ENCODE data around the gene MOB3B.
A peak's percentile ranks its signal among the peaks of the same experiment; 100 is the strongest.

Gene MOB3B

DNA sequence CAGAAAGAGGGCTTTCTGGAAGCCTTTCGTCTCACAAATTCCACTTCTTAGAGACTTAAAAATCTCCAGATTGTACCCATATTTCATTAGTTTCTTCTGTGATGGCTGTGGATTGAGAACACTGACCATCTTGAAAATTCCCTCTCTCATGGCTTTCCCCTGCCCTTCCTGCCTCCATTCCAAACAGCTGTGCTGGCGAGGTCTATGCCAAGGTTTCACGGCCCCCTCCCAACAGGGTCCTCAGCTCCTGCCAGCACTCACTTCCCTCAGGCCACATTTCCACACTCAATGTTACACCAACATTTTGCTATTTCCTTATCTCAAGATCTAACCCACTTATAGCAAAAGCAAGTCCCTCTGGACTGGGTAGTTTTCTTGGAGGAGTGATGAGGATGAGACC, 192.4 kb downstream of the MOB3B start:
- no peak for DNase-seq (ENCODE audit: low read depth)

DNA sequence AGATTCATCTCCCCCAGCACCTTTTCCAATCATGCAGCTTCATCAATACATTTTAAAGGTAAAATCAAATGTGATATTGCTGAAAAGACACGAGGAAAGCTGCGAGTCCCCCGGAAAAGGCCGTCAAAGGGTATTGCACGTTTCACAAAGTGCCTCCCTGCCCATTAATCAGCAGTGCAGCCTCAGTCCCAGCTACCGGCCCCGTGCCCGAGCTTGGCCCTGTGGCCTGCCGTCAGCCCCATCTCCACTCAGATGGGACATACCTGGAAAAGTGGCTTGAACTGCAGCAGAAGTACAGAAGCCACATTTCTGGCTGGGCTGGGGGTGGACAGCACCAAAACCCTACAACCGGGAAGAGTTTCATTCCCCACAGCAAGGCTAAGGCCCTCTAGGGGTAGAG, 192.8 kb downstream of the MOB3B start:
- no peak for DNase-seq (ENCODE audit: low read depth)

DNA sequence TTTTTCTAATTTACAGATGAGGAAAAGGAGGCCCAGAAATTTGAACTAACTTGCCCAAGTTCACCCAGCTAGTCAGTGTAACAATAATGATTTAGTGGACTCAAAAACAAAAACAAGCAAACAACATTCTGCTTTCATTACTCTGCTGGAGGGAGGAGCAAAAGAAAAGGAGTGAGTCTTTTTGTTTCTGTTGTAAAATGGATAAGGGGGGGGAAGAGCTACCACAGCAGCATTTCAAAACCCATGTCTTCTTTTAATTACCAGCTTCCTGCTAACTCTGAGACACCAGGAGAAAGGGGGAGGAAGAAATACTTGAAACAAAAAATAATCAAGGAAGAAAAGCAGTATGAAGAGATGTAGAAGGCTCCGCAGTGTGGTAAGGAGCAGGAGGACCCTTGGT, 193.5 kb downstream of the MOB3B start:
- no peak for DNase-seq (ENCODE audit: low read depth)

DNA sequence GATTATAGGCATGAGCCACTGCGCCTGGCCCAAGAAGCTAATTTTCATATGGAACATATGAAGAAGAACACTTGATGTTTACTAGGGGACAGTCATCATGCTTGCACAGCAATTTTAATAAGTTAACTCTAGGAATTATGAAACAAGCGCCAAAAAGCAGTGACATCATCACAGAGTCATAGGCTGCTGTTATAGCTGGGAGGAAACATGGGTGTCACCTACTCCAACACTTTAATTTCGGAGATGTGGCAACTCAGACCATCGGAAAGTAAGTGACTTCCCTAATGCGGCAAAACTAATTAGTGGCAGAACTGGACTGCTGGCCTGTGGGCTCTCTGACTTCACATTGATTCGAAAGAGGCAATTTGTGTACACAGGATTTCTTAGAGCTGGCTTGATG, 194.5 kb downstream of the MOB3B start:
- no peak for DNase-seq (ENCODE audit: low read depth)

DNA sequence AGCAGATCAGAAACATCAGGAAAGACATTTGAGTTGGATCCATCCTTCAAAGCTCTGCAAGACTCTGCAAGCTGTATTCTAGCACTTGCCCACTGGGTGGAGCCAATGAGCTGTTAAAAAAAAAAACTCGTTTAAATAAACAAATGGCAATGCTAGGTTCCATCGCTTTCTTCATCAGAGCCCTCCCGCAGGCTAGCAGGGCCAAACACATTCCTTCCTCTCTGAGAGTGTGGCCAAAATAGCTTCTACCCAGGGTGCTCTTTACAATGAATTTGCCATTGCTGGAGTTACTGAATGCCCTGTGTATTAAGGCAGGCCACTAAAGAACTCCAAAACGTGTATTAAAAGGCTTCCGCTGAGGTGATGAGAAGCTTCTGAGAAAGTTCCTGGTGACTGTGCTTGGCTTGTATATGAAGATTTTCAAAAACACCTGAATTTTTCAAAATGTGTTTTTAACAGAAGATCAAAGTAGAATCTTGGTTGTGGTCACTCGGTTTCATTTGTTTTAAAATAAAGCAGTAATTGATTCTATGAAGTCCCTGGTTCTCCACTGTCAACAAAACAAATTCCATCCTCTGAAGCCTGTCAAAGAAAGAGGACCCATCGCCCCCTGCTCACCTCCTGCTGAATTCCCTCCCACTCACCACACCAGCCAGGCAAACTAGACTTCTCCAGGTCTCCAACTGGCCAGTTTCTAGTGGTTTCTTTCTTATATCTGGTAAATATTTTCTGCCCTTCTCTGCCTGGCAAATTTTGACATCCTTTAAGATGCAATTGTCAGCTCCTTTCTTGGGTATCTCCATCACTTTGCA, 196.2 kb downstream of the MOB3B start:
- DNase-seq (ENCODE audit: low read depth): peak; percentile 67

DNA sequence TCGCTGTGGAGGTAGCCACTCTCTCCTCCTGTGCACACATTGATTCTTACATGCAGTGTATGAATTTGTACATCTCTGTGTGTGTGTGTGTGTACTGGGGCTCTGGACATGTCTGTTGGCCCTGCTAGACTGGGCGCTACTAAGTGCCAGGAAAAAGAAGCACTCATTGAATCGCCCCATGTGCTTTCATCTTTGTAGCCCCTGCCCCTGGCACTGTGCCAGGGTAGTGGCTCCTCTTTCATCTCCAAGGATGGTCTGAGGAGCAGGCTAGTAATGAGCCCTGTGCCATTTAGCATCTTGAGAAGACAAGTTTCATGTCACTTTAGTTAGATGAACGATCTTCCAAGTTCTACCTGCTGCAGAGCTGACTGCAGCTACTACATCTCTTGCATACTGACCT, 198.2 kb downstream of the MOB3B start:
- no peak for DNase-seq (ENCODE audit: low read depth)

DNA sequence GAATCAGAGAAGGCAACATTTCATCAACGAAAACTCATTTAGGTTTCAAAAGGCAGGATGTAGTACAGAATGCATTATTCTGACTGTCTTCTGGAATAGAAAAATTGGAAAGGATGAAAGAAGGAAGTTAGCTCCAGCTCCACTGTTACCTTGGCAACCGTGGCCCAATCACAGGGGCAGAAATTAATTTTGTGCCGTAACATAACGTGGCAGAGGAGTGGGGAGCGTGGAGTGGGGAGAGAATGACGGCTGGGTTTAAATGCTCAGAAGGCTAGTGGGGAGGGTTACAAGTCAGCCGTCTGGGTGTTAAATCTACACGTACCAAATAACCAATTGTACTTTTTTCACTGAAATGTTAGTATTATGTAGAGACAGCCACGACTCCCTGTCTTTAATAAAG, 200.3 kb downstream of the MOB3B start:
- DNase-seq (ENCODE audit: low read depth): no peak

DNA sequence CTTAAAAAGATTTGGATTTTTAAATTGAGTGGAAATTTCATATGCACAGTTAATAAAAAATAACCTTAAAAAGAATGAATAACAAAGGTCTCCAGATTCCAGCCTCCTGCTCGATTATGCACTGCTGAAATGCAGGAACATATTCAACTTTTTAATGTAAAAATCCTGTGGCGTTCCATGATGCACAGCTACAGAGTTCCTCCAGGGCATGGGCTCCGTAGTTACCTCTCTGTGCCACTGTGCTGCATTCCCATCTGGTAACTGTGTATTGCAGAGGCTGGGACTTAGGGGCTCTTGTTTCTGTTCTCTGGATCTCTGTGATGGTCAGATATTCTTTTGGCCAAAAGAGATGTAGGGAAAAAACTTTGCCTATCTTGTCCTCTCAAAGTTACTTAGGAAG, 201.1 kb downstream of the MOB3B start:
- DNase-seq (ENCODE audit: low read depth): no peak

DNA sequence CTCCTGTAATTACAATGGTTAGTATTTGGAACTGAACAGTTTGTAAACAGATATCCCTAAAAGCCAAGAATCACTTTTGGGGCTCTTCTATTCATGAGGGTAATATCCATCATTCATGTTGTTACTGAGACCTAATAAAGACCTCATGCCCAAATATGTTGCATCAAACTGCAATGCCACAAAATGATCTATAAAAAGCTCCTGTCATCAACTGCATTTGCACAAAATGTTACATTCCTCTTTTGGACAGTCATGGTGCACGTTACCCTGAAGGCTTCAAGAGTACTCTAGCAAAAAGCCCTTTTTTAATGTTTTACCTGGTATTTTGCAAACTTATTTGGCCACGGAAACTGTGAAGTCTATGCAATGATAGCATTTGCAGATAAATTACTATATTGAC, 218.4 kb downstream of the MOB3B start:
- DNase-seq (ENCODE audit: low read depth): no peak

DNA sequence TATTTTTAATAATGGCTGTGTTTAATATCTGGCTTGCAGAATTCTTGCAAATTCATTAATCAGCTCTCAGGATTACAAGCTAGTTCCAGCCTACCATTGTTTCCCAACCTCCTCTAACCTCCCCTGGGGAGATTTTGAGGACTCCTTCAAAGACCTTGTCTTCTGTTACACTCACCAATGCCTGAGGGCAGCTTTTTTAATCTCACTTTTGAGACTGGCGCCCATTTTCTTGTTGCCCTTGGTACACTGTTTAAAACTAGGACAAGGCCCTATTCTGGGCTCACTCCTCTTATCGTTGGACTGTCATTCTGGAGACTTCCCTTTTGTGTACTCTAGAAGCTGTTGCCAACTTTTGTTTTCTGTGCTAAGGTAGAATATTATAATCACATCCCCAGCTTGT, 219.0 kb downstream of the MOB3B start:
- DNase-seq (ENCODE audit: low read depth): no peak

DNA sequence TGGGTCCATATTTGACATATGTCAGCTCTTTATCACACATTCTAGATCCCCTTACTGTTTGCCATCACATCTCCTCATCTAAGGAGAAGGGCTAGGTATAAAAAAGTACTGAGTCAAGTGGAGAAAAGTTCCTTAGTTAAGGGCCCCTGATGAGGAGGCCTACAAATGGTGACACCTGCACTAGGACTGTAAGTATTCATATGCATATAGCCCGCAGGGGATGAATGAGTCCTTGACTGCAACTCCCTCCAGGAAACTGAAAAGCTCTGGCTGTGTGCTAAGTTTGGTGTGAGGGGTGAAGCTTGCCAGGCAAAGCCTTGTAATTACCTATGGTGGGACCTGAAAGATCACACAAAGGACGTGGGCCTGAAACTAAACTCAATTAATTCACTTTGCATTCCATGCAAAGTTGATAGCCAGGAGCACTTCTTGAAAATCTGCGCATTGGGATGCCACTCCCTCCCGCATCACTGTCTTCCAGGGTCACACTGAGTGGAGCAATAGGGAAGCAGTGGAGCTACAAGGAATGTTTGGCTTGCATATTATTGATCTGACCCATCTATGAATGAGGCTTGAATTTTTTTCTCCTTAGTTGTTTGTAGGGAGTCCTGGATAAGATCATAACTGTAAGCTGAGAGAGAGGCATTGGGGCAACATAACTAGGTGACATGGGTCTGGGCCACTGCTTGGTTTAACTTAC, 220.8 kb downstream of the MOB3B start:
- no peak for DNase-seq (ENCODE audit: low read depth)

DNA sequence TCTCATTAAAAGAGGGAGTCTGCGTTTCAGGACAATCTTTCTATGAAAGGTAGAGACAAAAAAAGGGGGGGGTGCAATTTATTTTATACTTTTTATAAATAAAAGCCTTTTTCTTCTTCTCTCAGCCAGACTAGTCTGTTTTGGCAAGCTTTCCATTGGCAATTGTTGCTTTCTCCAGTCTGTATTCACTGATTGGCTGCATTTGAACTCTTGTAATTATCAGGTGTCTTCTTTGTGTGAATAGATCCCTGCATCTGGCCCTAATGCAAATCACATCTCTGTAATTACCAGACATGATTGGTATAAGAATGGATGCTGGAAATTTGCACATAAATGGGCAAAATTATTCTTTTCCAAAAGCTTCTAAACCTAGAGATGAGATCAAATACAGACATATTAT, 225.1 kb downstream of the MOB3B start:
- DNase-seq (ENCODE audit: low read depth): no peak

DNA sequence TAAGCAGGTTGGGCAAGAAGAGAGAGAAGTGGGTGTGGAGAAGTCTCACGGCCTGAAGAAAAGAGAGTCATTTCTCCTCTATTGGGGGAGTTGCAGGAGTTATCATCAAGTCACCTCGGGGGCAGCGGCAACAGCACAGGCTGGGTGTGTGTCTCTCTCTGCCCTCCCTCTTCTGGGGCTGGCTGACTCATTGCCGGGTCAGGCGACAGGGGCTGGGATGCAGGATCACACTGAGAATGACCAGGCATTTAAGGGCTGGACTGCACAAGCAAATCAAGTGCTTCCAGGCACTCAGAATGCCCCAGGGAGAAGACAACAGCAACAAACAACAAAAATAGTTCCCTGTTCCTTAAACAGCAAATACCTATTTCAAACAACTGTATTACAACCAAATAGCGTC, 226.4 kb downstream of the MOB3B start:
- DNase-seq (ENCODE audit: low read depth): peak; percentile 30

DNA sequence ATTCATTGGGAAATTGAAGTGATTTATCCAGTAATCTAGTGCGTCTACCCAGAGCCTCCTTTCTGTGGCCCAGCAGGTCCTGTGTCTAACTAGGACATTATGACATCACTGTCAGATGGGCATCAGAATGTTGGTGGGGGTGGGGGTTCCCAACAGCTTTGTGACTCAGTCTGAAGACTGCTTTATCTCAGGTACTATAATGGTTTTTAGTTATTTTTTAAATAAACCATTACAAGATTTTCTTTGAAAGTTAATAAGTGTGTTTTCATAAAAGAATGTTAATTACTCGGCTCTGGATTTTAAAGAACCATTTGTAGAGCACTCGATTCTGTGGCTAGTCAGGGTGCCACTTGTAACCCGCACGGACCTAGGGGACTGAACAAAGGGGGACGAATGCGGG, 232.6 kb downstream of the MOB3B start, which contains the start of gene EQTN:
Gene EQTN, minus strand, starts transcription at position 101 of the 400 bp plus-strand sequence. Its CDS starts 95 bp downstream, at position 6.
- DNase-seq (ENCODE audit: low read depth): no peak

DNA sequence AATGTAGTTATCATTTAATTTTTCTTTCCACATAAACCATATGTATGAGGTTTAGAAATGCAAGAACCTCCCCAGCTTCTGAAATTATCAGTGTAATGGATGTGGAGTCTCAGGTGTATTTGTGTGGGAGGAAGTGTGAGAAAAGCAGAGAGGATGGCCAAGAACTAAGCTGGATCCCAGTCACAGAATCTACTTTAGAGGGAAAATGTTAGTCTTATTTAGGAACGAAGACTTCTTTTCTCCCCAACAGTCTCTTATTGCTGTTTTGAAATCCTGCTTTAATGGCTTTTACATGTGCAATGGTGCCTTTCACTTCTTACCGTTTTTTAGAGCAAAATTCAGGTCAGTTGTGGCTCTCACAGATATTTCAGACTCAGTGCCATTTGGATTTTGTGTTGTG, 235.6 kb downstream of the MOB3B start:
- no peak for DNase-seq (ENCODE audit: low read depth)

DNA sequence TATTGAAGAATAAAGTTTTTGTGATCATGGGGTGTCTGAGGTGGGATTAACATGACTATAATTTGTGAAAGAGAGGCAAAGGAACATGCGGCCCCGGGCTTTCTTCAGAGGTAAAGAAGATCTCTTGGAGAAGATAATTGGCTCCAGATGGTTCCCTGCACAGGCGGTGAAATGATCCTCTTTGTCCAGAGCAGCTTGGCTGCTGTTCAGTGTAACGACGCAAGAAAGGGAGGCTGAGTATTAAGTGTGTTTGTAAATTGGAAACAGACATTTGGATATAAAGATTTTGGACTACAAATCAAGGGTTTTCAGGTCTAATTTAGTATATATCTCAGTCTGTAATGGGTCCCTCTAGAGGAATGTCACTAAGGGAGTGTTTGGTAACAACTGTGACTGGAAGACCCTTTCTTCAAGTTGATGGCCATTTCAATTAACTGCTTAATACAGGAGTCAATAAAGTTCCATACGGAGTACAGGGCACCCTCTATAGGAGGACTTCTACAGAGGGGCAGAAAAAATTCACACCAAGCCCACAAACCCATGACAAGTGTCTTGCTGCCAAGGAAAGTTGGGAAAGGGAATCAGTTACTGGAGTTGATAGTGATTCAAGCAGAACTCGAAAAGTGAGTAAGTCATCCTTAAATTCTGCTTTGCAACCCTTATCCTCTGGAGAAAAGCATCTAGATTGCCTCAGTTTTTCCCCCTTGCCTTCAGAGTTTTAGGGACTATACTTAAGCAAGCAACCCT, 236.8 kb downstream of the MOB3B start:
- DNase-seq (ENCODE audit: low read depth): no peak

DNA sequence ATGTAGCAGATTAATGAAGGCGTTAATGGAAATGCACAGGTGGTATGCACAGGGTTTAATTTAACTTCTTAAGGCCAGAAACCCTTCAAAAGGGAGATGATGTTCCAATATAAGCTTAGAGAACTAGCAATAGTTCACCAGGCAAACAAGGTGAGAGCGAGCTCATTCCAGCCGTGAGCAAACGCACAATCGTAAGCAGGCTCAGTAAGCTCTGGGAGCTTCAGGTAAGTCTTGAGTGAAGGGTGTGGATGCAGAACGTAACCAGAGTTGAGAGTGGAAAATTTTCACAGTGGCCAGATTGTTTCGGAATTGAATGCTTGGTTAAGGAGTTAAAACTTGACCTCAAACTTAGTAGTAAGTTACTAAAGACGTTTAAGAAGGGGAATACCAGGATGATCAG, 238.3 kb downstream of the MOB3B start:
- DNase-seq (ENCODE audit: low read depth): no peak

DNA sequence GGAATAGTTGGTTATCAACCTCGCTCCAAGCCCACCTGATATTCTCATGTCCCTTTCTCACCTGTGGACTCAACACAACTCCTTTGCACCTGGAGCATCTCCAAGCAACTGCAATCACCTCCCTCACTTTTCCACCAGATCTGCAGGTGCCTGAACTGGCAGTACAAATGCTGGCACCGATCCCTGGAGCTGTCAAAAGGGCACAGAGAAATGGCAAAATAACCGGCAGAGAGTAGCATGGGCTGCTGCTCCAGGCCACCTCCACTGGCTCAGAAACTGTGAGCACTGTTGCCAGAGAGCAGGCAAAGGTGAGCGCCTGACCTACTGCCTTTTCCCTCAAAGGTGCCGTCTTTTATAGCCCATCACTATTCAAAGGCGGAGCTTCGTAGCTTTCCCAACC, 247.3 kb downstream of the MOB3B start:
- no peak for DNase-seq (ENCODE audit: low read depth)

DNA sequence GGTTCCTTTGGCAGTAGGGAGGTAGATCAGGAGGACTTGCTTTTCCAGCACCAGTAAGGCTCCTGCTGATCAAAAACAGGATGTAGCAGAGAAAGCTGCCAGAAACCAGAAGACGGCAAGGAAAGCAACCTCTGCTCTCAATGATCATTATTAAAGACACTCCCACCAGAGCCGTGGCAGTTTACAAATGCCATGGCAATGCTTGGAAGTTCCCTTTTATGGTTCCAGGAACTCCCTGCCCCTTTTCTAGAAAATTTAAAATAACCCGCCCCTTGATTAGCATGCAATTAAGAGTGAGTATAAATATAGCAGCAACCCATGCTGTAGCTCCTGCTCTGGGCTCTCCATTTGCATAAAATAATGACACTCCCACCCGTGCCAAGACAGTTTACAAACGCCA, 248.8 kb downstream of the MOB3B start:
- DNase-seq (ENCODE audit: low read depth): no peak

DNA sequence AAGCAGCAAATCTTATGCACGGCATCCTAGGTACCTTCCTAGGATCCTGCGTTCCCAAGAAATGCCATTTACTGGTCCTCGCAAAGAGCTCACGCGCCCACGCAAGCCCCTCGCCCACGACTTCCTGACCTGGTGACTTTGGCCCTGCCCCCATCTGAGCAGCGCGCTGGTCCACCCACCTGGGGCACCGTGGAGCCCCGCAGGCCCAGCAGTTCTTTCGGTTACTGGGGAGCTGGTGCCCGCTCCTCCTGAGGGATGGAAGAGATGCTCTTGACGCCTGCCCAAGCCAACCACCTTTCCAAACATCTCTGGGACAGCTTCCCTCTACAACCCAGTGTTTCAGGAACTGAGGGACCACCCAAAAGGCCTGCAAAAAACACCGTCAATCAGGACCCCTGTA, 249.4 kb downstream of the MOB3B start:
- no peak for DNase-seq (ENCODE audit: low read depth)

DNA sequence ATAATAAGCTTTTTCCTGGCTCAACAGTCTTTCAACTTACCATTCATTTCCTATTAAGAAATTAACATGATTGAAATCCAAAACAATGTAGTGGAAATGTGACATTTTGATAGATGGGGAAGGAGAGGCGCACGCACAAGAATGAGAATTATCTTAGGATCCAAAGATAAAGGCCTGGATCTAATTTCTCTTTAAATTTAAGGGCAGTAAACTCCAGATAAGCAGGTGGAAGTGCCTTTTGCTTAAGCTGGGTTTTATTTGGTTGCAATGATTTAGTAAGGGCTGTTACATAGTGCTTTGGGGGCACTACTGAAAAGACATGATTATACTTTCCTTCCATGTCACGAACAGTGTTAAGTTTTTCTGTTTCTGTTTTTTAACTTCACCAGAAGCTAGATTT, 250.0 kb downstream of the MOB3B start:
- no peak for DNase-seq (ENCODE audit: low read depth)

DNA sequence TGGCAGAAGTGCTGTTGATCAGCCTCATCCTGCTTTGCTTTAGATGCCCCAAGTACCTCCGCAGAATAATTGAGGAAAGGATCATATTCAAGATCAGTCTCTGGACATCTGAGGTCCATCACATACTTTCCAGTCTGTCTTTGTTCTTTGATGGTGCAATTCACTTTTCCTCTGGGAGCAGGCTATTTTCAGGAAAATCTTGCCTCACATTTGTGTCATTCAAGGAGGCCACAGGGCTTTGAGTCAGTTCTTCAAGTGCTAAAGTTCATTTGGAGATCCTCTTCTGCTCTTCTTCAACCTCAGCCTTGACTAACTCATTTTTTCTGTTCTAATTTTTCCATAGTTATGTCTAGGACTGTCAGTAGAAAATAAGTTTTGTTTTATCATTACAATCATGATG, 251.2 kb downstream of the MOB3B start:
- no peak for DNase-seq (ENCODE audit: low read depth)
